SK-N-SH treated with all-trans-retinoic acid at 6 μM for 48 hours (cell line): Measurements from ENCODE around the gene LY6G5B.

ENCODE experiments used
- ATAC-seq: fragments of 200-7000 bp; cut with Tn5 transposase; 3 replicates; pipeline ENCODE4 v1.9.1; 2020; ENCODE audit warnings: mild to moderate bottlenecking, moderate library complexity
- ARNTL ChIP-seq: fragments of 450-650 bp; formaldehyde crosslinking; IDR thresholded peaks from 2 replicates; pipeline ENCODE4 v1.5.0; 2020; ENCODE audit warnings: low read depth, mild to moderate bottlenecking, moderate library complexity, borderline replicate concordance
- BACH2 ChIP-seq: fragments of 250-450 bp; sonication (Bioruptor Pico); IDR thresholded peaks from 2 replicates; pipeline ENCODE4 v1.9.0; 2021; ENCODE audit warnings: mild to moderate bottlenecking, borderline replicate concordance
- CREB5 ChIP-seq: fragments of 250-450 bp; sonication (Bioruptor Pico); IDR thresholded peaks from 2 replicates; pipeline ENCODE4 v1.5.1; 2020; ENCODE audit warnings: low read depth, mild to moderate bottlenecking, moderate library complexity
- CSDC2 ChIP-seq: fragments of 250-450 bp; sonication (Bioruptor Pico); IDR thresholded peaks from 2 replicates; pipeline ENCODE4 v1.5.0; 2020; ENCODE audit warnings: mild to moderate bottlenecking, moderate library complexity
- CSRNP3 ChIP-seq: fragments of 250-450 bp; sonication (Bioruptor Pico); IDR thresholded peaks from 2 replicates; pipeline ENCODE4 v1.5.1; 2021; ENCODE audit warnings: mild to moderate bottlenecking, moderate library complexity
- ESRRG ChIP-seq: fragments of 250-450 bp; sonication (Bioruptor Pico); IDR thresholded peaks from 2 replicates; pipeline ENCODE4 v1.6.1; 2021; ENCODE audit warnings: mild to moderate bottlenecking
- GLIS3 ChIP-seq: fragments of 250-450 bp; sonication (Bioruptor Pico); IDR thresholded peaks from 2 replicates; pipeline ENCODE4 v1.5.0; 2020; ENCODE audit warnings: mild to moderate bottlenecking, moderate library complexity
- ISL1 ChIP-seq: fragments of 250-450 bp; sonication (Bioruptor Pico); IDR thresholded peaks from 2 replicates; pipeline ENCODE4 v2.1.2; 2022; ENCODE audit warnings: mild to moderate bottlenecking, moderate library complexity
- OSR1 ChIP-seq: fragments of 250-450 bp; sonication (Bioruptor Pico); IDR thresholded peaks from 2 replicates; pipeline ENCODE4 v1.8.0; 2022; ENCODE audit warnings: moderate library complexity, mild to moderate bottlenecking, inconsistent platforms
- PATZ1 ChIP-seq: fragments of 250-450 bp; sonication (Bioruptor Pico); IDR thresholded peaks from 2 replicates; pipeline ENCODE4 v1.8.0; 2020; ENCODE audit warnings: mild to moderate bottlenecking, moderate library complexity, borderline replicate concordance
- POU6F1 ChIP-seq: fragments of 250-450 bp; sonication (Bioruptor Pico); IDR thresholded peaks from 2 replicates; pipeline ENCODE4 v1.8.0; 2021; ENCODE audit warnings: low read depth, mild to moderate bottlenecking, moderate library complexity, borderline replicate concordance
- PPARA ChIP-seq: fragments of 250-450 bp; sonication (Bioruptor Pico); IDR thresholded peaks from 2 replicates; pipeline ENCODE4 v1.5.0; 2020; ENCODE audit warnings: mild to moderate bottlenecking, borderline replicate concordance
- RARB ChIP-seq: fragments of 250-450 bp; sonication (Bioruptor Pico); IDR thresholded peaks from 2 replicates; pipeline ENCODE4 v1.8.0; 2021; ENCODE audit warnings: mild to moderate bottlenecking, moderate library complexity
- SNAI2 ChIP-seq: fragments of 250-450 bp; sonication (Bioruptor Pico); IDR thresholded peaks from 2 replicates; pipeline ENCODE4 v1.5.0; 2020; ENCODE audit warnings: mild to moderate bottlenecking, moderate library complexity
- TOX ChIP-seq: fragments of 250-450 bp; sonication (Bioruptor Pico); IDR thresholded peaks from 2 replicates; pipeline ENCODE4 v1.8.0; 2021; ENCODE audit warnings: mild to moderate bottlenecking, moderate library complexity, borderline replicate concordance
- TSHZ2 ChIP-seq: fragments of 250-450 bp; sonication (Bioruptor Pico); IDR thresholded peaks from 2 replicates; pipeline ENCODE4 v1.5.0; 2020; ENCODE audit warnings: mild to moderate bottlenecking, moderate library complexity
- ZC3H10 ChIP-seq: fragments of 250-450 bp; sonication (Bioruptor Pico); IDR thresholded peaks from 2 replicates; pipeline ENCODE4 v1.5.1; 2021; ENCODE audit warnings: mild to moderate bottlenecking, moderate library complexity
- ZFP3 ChIP-seq: fragments of 250-450 bp; sonication (Bioruptor Pico); IDR thresholded peaks from 2 replicates; pipeline ENCODE4 v1.5.0; 2020; ENCODE audit warnings: mild to moderate bottlenecking, moderate library complexity
- ZFP30 ChIP-seq: fragments of 450-650 bp; formaldehyde crosslinking; IDR thresholded peaks from 2 replicates; pipeline ENCODE4 v1.5.0; 2022; ENCODE audit warnings: mild to moderate bottlenecking, moderate library complexity
- ZNF565 ChIP-seq: fragments of 450-650 bp; formaldehyde crosslinking; conservative IDR thresholded peaks from 2 replicates; pipeline ENCODE4 v1.5.0; 2020; ENCODE audit warnings: low read depth, mild to moderate bottlenecking, moderate library complexity
- ZNF70 ChIP-seq: fragments of 450-650 bp; formaldehyde crosslinking; IDR thresholded peaks from 2 replicates; pipeline ENCODE4 v1.5.0; 2020; ENCODE audit warnings: mild to moderate bottlenecking, moderate library complexity
- ZNF8 ChIP-seq: fragments of 450-650 bp; formaldehyde crosslinking; IDR thresholded peaks from 2 replicates; pipeline ENCODE4 v1.5.0; 2020; ENCODE audit warnings: mild to moderate bottlenecking, moderate library complexity

The LY6G5B gene

GRCh38 chr6:31632279-31632946, 37.4 kb upstream of the LY6G5B start:
- TF ChIP-seq RARB, result no peak
- TF ChIP-seq ZFP3 (CRISPR knock-in tag), result no peak
- TF ChIP-seq CREB5, result no peak
- no peak for TF ChIP-seq SNAI2 (CRISPR knock-in tag)
- TF ChIP-seq ZNF8, result no peak
- TF ChIP-seq TSHZ2 (CRISPR knock-in tag), result no peak
- TF ChIP-seq ISL1 (CRISPR knock-in tag), result no peak
- TF ChIP-seq BACH2 (CRISPR knock-in tag), result no peak
- no peak for TF ChIP-seq CSRNP3 (CRISPR knock-in tag)
- TF ChIP-seq GLIS3 (CRISPR knock-in tag), result no peak
- TF ChIP-seq ZNF565 (CRISPR knock-in tag), result no peak
- no peak for TF ChIP-seq POU6F1
- no peak for TF ChIP-seq ZC3H10 (CRISPR knock-in tag)
- TF ChIP-seq CSDC2 (CRISPR knock-in tag), result no peak
- no peak for TF ChIP-seq PATZ1
- no peak for TF ChIP-seq OSR1 (CRISPR knock-in tag)
- no peak for ATAC-seq

- no peak for TF ChIP-seq ZNF70
- no peak for TF ChIP-seq ZNF8
- no peak for TF ChIP-seq PPARA
- no peak for TF ChIP-seq TOX
- no peak for TF ChIP-seq BACH2 (CRISPR knock-in tag)
- TF ChIP-seq SNAI2 (CRISPR knock-in tag), result no peak
- no peak for TF ChIP-seq ISL1 (CRISPR knock-in tag)
- no peak for TF ChIP-seq CREB5
- no peak for TF ChIP-seq CSDC2 (CRISPR knock-in tag)
- no peak for TF ChIP-seq ESRRG (CRISPR knock-in tag)
- TF ChIP-seq GLIS3 (CRISPR knock-in tag), result no peak
- no peak for TF ChIP-seq POU6F1
- no peak for TF ChIP-seq CSRNP3 (CRISPR knock-in tag)
- TF ChIP-seq ARNTL, result no peak
- TF ChIP-seq PATZ1, result no peak
- no peak for TF ChIP-seq ZFP3 (CRISPR knock-in tag)
- no peak for TF ChIP-seq ZC3H10 (CRISPR knock-in tag)
- no peak for TF ChIP-seq ZFP30
- TF ChIP-seq, all 23 proteins: peak for 0
- ATAC-seq, result no peak
Observed at GRCh38 chr6:31633447-31633846, 36.3 kb upstream of the LY6G5B start.
